ENCODE results near the gene NKIRAS2.
"Not testable (repeated sequence)": the region's sequence is repeated elsewhere in the genome, so short reads cannot be mapped to it uniquely, and the experiment has no call there.

NKIRAS2 gene

DNA sequence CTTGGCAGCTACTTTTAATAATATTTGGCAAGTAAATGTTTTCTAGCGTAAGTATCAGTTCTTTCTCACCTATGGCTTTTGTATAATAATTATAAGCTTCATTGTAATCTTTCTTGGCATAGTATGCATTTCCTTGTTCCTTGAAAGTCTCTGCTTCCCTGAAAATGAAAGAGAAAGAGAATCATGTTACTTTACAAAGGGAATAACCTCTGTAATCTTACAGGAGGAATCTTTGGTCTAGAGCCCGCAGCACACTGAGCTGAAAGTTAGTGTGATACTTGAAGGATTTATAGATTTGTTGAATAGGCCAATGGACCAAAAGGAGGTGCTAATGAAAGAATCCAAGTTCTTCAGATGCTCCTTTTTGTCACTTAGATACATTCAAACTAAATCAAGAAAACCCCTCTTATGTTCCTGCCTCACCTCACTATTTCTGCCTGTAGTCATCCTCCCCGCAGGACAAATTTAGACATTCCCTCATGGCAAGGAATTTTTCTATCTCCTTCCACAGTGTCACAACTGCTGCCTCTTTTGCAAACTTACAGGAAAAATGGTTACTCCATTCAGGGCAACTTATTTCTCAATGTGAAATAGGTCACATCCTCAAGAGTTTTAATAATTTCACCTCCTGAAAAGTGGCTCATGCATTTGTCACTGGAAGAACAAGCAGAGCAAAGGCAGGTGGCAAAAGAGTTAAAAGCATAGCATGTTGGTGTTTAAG, 19.3 kb upstream of the NKIRAS2 start:
- DNase-seq = no peak

DNA sequence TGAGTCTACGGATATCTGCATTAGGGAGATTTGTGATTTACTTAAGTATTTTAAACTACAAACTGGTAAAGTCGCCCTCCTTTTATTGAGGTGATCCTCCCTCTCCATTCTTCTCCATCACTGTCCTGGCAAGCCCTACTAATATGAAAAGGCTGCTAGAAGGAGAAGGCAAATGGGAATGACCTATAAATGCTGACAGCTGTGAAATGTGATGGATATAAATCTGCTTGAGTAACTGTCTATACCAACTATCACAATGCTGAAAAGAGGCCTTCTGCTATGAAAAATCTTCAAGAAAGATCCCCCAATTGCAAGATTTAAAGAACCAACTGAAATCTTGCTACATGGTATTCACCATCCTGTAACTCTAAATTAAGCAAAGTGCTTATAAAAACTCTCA, 18.2 kb upstream of the NKIRAS2 start:
- DNase-seq = no peak

DNA sequence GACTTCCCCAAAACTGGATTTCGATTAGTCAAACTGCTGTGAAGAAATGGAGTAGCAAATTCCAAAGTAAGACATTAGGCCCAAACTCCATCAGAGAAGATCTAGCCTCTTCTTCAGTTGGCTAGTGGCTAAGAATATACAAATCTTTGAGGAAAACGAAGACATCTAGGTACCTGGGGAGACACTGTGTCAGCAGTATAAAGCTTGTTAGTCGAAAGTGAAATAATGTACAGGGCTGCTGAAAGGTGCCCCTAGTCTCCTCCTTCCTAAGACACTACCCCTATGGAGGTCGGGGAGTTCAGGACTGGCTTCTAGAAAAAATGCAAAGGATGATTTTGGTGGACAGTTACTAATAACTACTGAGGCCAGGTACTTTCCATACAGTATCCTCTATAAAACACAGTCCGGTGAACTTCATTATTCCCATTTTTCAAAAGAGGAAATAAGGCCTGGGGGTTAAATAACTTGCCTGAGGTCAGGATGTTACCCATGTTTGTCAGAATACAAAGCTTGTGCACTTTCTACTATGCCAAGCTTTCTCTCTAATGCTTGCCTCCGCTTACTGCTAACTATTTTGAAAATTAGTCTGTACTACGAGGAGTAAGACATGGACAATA, 17.6 kb upstream of the NKIRAS2 start:
- no peak for DNase-seq

DNA sequence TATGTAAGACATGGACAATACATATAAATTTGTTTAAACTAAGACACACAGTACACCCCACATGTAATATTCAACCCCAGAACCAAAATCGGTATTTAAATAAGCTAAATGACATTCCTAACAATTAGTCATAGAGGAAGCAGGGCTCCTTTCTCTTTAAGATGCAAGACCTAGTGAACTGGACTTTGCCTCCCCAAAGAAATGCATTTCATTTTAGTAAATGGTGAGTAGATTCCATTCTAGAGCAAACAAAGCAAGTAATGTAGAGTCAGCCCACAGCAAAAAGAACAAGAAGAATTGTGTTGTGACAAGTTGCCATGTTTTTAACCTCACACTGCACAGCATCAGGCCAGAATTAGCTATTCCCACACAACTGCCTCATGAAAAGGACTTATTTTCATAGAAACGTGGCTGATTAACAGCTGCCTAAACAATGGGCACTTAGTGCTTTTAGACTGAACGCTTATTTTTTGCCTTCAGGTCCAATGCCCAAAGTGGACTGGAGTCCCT, 17.0 kb upstream of the NKIRAS2 start:
- DNase-seq = no peak

DNA sequence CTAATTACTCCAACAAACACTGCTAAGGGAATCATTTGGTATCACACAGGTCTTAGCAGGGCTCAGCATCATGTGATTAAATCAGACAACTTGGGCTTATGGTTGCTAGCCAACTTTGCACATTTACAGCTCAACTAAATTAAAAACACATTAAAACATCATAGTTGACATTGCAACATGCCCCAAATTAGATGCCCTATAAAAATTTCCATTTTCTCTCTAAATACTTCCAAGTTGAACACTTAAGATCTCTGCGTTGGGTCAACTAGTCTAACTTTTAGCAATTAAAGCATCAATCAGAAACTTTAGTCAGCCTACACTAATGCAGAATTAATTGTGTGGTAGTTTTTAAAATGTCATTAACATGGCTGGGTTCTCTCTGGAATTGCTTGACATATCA, 14.7 kb upstream of the NKIRAS2 start:
- DNase-seq = no peak

DNA sequence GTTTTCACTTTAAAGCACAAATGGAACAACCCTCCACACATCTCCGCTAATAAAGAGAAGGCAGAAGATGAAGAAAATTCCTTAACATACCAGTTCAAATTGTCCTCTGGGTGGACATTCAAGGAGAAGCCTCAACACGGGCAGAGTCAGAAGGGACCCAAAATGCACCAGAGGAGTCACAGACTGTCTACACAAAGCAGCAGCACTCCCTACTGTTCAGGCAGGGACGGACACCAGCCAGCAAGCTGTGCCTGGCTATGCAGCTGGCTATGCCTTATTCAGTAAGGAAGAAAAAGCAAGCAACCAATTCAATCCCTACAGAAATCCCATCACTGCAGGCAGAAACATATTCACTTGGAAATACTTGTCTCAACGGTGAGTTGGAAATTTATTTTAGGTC, 10.7 kb upstream of the NKIRAS2 start:
- DNase-seq = no peak

DNA sequence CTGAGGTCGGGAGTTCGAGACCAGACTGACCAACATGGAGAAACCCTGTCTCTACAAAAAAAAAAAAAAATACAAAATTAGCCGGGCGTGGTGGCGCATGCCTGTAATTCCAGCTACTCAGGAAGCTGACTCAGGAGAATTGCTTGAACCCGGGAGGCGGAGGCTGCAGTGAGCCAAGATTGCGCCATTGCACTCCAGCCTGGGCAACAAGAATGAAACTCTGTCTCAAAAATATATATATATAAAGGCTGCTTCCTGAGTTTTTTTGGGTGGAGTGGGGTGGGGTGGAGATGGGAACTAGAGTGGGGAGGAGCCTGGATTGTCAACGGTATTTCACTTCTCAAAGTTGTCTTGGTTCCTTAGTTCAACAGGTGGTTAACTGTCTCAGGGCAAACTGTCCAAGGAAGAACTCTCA, 9.6 kb upstream of the NKIRAS2 start:
- DNase-seq = not testable (repeated sequence)

DNA sequence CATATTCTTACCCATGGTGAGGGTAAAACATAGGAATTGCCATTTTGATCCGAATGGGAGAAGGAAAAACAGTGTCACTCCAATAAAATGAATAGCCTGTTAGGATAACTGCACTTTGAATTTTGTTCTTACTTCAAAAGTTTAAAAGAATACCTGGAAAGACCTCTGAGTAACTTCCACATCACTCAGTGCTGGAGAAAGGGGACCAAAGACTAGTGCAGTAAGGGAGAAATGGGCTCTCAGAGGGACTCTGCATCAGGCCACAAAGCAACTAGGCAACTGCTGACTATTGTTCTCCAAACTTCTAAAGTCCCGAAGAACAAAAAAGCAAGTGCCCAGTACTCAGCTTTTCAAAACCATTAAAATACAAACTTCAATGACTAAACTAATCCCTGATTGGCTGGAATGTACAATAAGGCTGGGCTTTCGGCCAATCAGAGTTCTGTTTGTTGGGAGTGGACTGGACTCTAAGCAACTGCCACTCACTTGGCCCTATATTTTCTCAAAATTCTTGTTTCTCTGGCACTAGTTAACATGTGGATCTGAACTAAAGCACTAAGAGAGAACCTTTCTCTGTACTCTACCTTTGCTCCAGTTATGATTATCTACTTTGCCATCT, 8.9 kb upstream of the NKIRAS2 start:
- no peak for DNase-seq

DNA sequence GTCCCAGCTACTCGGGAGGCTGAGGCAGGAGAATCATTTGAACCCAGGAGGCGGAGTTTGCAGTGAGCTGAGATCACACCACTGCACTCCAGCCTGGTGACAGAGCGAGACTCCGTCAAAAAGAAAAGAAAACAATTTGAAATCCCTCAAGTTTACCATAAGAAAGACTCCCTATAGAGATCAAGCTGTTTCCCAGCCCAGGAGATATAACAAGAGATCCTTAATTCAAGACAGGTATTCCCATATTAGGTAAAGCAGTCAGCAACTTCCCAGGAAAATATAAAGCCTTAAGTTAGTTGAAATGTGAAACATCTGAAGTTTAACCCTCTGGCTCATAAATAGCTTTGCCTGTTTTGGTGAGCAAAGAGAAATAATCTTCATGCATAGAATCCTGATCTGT, 7.5 kb upstream of the NKIRAS2 start:
- DNase-seq = not testable (repeated sequence)

DNA sequence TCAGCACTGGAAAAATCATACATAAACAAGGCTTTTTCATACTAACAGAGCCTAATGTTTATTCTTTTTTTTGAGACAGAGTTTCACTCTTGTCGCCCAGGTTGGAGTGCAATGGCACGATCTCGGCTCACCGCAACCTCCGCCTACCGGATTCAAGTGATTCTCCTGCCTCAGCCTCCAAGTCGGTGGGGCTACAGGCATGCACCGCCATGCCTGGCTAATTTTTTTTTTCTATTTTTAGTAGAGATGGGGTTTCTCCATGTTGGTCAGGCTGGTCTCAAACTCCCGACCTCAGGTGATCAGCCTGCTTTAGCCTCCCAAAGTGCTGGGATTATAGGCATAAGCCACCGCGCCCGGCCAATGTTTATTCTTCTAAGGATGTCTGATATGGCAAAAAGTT, 6.2 kb upstream of the NKIRAS2 start:
- not testable (repeated sequence) for DNase-seq

DNA sequence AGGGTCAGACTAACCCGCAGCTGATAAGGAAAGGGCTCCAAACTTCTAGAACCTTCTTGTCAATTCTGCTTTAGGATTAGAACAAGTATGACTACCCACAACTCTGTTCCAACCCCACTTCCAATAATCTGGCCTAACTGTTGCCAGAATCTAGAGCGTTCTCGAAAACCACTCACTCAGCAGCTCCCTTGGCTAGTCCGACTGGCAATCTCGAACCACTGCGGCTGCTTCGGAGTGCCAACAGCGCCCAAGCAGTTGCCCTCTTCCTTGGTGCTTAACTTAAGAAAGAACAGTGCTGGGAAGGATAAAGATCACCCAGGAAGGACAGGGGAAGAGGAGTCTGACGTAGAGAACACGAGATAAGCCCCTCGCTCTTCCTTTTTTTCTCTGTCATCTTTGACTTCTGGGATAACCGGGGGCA, 3.5 kb upstream of the NKIRAS2 start:
- DNase-seq = no peak

DNA sequence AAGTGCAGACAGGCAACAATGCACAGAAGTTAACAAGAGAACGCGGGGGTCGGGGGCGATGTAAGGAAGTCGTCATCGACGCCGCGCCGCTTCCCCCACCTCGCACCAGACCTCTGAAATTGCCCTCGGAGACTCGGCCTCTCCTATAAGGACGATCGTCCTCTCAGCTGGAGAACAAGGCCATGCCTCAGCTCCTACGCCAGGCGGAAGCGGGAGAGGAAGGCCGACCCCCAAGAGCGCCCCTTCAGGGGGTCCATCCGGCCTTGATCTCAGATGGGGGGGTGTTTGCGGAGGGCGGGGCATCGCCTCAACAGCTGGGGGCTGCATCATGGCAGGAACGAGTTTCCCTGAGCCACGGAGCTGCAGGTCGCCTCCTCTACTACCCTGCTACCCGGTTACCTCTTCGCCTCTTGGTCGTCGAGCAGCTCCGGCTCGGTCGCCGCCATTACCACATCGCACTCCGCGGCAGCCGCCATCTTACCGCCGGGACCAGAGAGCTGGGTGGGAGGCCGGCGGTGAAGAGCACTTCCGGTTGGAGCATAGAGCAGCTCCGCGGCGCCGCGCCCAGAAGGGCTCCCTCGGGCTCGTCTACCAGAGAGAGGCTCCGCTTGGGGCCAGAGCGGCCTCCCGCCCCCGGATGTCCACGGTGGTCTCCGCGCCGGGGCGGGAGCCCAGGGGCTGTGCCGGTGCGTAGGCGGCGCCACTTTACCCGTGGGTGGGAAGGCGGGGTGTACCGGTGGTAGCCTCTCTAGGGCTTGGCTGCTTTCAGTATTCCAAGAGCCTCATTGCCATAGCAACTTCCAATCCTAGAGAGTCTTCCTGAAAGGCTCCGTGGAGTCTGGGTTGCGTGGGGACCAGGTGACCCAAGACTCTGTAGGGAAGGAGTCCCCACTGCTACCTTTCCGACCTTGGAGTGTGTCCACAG, 2.7 kb upstream of the NKIRAS2 start, which contains the start of gene DNAJC7:
DNAJC7 (minus strand) TSS at position 499 of the 925 bp plus-strand sequence; CDS start at position 476, 23 bp downstream.
- DNase-seq = peak; percentile 94

DNA sequence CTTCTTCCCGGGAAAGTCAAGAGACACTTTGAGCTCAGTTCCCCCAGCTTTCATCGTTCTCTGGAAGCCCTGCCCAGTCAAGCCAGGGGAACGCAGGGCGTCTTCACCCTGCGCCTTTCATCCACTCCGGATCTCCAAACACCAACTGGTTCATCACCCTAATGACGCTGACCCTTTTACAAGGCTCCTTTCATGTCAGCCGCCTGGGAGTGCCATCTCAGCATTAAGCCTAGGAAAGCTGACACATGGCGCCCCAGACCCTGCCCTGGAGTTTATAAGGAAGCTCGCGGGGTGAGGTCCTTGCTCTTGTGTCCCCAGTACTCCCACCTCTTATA, 2.1 kb upstream of the NKIRAS2 start:
- DNase-seq = no peak

DNA sequence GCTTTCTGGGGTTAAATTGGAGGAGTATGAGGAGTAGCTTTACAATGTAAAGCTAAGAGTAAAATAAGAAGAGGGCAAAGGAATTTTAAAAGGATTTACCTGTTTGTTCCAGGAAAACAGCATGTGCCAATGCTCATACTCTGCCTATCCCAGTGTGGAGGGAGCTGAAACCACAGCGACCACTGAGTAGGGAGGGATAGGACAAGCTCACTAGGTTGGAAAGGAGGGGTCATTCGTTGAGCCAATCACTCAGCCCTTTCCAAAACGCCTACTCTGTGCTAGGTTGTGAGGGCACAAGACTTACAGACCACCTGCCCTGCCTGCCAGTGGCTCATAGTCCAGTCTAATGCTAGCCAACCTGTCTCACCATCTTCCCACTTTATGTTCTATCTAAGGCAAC, 1.6 kb upstream of the NKIRAS2 start:
- no peak for DNase-seq

DNA sequence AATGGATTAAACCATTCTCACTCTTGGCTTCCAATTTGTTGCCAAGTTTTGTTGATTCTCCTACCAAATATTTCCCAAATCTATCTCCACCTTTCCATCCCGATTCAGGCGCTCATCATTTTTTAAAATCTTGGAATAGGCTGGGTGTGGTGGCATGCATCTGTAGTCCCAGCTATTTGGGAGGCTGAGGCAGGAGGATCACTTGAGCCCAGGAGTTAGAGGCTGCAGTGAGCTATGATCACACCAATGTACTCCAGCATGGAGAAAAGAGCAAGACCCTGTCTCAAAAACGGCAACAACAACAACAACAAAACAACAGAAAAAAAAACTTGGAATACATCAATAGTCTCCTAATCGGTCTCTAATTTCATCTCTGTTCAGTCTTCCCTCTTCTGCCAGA, 902 bp upstream of the NKIRAS2 start:
- no peak for DNase-seq

DNA sequence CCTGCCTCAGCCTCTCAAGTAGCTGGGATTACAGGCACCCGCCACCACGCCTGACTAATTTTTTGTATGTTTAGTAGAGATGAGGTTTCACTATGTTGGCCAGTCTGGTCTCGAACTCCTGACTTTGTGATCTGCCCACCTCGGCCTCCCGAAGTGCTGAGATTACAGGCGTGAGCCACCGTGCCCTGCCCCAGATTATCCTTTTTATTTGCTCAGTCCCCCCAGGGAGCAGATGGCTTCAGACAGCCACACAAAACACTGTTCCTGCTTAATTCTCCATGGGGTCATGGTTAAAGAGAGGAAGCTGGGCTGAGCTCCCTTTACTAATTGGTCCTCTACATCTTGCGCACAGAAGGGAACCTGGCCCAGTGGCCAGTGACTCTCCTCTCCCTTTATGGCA, 955 bp downstream of the NKIRAS2 start:
- not testable (repeated sequence) for DNase-seq

DNA sequence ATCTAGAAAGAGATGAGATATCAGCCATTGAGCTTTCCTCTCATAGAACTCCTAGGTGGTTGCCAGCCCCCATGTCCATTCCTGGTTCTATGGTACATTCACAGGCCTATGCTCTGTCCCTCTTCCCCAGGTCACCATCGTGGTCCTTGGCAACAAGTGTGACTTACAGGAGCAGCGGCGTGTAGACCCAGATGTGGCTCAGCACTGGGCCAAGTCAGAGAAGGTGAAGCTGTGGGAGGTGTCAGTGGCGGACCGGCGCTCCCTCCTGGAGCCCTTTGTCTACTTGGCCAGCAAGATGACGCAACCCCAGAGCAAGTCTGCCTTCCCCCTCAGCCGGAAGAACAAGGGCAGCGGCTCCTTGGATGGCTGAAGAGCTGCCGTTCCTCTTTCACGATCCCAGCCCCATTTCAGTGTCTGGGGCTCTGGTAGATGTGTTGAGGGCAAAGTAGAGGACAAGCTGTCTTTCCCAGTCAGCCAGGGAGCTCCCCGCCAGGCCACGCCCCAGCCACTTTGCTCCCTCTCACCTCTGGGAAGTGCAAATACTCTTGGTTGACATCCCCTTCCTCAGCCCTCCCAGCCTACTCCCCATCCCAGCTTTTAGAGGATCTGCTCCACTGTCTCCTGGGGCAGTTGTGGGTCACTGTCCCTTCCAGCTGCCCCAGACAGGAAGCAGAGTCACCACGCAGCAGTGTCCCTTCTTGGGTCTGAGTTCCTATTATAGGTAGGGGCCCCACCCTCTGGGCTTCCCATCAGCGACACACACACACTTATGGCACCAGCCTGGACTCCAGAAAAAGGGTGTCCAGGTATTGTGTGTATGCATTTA, 3.8 kb downstream of the NKIRAS2 start:
- DNase-seq = no peak

DNA sequence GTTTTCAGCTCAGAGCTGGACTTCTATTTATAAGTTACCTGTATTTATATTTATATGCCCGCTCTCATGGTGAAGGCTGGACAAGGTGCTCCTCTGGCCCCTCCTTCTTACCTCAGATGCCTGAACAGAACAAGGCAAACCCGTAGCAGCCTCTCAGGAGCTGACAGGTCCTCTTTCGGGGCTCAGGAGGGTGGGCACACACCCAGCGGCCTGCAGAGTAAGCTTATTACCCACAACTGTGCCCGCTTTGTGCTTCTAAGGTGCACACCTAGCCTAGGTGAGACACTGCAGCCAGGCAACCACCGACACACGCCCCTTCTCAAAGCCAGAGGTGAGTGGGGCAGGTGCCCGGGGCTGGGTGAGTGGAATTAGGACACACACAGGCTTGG, 5.3 kb downstream of the NKIRAS2 start:
- DNase-seq = no peak

DNA sequence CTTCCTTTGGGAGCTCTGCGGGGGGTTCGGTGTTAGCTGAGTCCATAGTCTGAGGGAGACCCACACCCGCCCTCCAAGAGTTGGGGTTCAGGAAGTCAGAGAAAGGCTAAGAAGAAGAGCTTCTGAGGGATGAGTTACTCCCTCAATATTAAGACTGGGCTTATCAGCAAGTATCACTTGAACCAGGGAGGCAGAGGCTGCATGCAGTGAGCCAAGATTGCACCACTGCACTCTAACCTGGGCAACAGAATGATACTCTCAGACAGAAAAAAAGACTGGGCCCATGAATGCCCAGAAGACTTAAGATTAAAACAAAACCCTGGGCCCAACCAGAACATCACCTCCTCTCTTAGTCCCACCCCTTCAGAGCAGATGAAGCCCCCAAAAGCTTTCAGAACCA, 6.0 kb downstream of the NKIRAS2 start:
- no peak for DNase-seq

DNA sequence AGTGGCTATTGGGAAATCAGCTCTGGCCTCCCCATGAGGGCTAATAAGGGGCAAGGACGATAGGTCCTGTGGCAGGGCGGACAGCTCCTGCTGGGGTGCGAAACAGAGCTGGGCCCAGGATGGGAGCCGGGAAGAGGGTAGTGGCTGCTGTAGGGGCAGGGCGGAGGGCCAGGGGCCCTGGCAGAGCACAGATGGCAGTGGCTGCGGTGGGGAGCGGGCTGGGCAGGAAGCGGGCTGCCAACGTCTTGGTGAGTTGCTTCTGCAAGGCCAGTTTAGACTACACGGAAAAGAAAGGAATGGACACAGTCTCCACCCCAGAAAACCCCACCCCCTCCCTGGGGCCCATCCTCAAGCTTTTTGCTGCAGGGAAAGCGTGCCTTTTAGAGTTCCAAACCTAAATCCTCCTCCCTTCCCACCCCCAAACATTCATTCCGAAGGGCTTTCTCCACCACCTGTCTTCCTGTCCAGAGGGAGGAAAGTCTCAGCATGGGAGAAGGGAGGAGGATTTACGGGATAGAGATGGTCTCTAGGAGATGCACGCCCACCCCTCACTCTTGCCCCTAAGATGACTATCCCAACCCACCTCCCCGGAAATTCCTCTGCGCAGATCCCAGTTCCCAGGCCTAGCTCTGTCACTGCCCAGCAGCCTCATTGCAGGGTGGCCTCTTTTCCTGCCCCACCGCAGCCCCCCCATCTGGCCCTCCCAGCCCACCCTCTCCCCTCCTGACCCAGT, 7.1 kb downstream of the NKIRAS2 start:
- DNase-seq = no peak

DNA sequence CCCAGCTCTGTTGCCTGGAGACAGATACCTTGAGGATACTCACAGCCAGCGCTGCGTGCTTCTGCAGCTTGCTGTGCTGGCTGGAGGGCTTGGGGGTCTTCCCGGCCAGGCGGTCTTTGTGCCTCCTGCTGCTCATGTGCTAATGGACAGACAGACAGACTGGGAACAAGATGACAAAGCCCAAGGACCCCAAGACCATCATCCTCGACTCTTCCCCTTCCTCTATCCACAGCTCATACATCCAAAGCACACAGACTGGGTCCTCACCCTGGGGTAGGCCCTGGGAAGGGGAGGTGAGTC, 7.7 kb downstream of the NKIRAS2 start:
- DNase-seq = no peak
